Measurements from ENCODE around the gene CMPK2. TPM values are rescaled to one million over a fixed set of nuclear protein-coding genes. Genes with fewer than 3 reads are reported as not detected.
"Not testable (repeated sequence)": the region's sequence is repeated elsewhere in the genome, so short reads cannot be mapped to it uniquely, and the experiment has no call there.

The CMPK2 gene, protein sequence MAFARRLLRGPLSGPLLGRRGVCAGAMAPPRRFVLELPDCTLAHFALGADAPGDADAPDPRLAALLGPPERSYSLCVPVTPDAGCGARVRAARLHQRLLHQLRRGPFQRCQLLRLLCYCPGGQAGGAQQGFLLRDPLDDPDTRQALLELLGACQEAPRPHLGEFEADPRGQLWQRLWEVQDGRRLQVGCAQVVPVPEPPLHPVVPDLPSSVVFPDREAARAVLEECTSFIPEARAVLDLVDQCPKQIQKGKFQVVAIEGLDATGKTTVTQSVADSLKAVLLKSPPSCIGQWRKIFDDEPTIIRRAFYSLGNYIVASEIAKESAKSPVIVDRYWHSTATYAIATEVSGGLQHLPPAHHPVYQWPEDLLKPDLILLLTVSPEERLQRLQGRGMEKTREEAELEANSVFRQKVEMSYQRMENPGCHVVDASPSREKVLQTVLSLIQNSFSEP
- polyA plus RNA-seq, result 10 to 100 TPM in 1 of 3 donors, 1 to 10 TPM in 2; 5.2 to 10.9 (median 8.0) TPM

DNA sequence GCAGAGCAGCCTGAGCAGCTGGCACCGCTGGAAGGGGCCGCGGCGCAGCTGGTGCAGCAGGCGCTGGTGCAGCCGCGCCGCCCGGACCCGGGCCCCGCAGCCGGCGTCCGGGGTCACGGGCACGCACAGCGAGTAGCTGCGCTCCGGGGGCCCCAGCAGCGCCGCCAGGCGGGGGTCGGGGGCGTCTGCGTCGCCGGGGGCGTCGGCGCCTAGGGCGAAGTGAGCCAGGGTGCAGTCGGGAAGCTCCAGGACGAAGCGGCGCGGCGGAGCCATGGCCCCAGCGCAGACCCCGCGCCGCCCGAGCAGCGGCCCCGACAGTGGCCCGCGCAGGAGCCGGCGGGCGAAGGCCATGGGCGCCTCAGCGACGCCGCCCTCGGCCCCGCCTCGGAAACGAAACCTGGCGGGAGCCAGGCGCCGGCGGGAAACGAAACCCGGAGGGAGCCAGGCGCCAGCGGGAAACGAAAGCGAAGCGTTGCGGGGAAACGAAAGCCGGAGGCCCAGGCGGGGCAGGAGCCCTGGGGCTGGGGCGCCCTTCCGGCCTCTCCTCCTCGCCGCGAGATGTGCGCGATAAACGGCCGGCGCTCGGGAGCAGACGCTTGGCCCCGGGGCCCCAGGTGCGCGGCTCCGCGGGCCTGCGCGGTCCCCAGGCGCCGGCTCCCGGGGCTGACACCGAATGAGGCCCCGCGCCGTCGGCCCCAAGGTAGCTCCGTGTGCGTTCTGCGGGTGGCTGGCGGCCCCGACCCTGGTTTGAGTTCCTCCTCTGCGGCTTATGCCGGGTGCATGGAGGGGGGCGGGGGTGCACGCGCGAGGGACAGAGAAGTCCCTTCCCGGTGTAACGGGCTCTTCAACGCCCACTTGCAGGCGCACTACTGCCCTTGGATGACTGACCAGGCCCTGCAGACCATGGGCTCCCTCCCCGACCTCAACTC is at the start of gene CMPK2:
TSS of gene CMPK2 (minus strand) at position 562 of the 929 bp plus-strand sequence. CDS start at position 351, 211 bp downstream.
- Mint-ChIP-seq H3K27ac (peak within 1 kb of the TSS; percentile 75 to 93 (median 90)), H3K4me1 (peaks cover 17 to 31% of the 10 kb centered on the region in 2 donors), H3K27me3 (ENCODE audit: low read depth in 3 of 3) (peaks cover 5 to 7% (median 7%) of the 10 kb centered on the region in 3 donors), H3K9me3 (no peaks in the 10 kb centered on the region), H3K36me3 (peaks cover 12 to 24% (median 17%) of the 10 kb centered on the region in 3 donors), H3K4me3 (peak within 1 kb of the TSS; percentile 90 to 99 (median 96))
- peak; percentile 83 to 85 (median 84) for DNase-seq

DNA sequence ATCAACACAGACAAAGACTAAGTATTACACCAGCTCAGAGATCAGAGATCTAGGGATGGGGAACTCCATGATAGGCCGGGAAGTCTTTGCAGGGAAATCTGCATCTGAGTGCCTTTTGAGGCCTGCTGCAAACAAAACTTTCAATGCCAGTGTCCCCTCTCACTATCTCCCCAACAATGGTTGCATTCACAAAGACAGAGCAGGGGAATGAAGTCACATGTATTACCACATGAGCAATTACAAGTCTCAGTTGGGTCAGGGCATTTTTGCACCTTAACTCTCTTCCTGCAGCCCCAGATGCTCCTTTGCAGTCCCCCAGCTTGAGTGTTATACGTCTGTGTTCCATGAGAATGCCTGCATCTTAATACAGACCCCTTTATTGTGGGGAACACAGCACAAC is 49.7 kb upstream of the CMPK2 start:
- Mint-ChIP-seq H3K9me3 (no peaks in the 10 kb centered on the region), H3K27me3 (ENCODE audit: low read depth in 3 of 3) (peaks cover 0 to 7% (median 3%) of the 10 kb centered on the region in 3 donors), H3K36me3 (peaks cover 0 to 4% (median 4%) of the 10 kb centered on the region in 3 donors), H3K27ac (no peak overlapping the region), H3K4me1 (peaks cover 64 to 76% of the 10 kb centered on the region in 2 donors), H3K4me3 (peak overlapping the region in 3 of 5 donors; percentile 49 to 75 (median 72))
- DNase-seq, result no peak

DNA sequence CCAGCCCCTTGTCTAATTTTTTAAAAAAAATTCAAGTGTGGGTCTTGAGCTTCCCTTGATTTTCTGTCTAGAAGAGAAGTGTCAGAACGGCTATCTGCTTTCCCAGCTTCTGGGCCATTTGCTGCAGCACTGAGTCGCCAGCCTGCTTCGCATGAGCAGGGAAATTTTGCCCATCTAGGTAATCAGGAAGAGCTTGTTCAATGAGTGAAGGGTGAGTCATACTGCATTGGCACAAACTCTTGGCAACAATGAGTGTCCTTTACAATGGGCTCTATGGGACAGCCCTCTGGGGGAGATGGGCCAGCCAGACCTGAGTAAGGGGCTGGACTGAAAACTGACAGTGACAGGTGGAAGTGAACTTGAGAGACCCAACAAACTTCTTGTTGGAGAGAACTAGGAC is 49.1 kb upstream of the CMPK2 start:
- Mint-ChIP-seq H3K4me1 (peaks cover 69 to 76% of the 10 kb centered on the region in 2 donors), H3K36me3 (peaks cover 0 to 4% (median 4%) of the 10 kb centered on the region in 3 donors), H3K4me3 (no peak overlapping the region), H3K9me3 (no peaks in the 10 kb centered on the region), H3K27me3 (ENCODE audit: low read depth in 3 of 3) (peaks cover 2 to 7% (median 6%) of the 10 kb centered on the region in 3 donors), H3K27ac (peak overlapping the region in 1 of 6 donors; percentile 31)
- no peak for DNase-seq

DNA sequence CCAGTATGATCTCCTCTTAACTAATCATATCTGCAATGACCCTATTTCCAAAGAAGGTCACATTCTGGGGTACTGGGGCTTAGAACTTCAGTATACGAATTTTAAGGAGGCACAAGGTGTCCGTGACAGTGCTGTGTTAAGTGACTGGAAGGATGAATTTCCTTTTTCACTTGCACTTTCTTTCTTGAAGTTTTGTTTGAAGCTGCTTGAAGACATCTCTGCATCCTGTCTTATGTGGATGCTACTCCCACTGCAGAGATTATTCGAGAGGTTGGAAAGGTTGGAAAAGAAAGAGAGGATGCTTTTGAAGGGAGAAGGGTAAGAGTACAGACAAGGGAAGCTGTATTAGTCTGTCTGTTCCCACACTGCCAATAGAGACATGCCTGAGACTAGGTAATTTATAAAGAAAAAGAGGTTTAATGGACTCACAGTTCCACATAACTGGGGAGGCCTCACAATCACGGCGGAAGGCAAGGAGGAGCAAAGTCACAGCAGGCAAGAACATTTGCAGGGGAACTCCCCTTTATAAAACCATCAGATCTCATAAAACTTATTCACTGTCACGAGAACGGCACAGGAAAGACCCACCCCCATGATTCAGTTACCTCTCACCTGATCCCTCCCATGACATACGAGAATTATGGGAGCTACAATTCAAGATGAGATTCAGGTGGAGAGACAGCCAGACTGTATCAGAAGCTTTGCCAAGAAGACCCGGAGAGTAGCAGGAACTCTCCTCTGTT is 47.9 kb upstream of the CMPK2 start:
- no peaks in the 10 kb centered on the region for H3K9me3 Mint-ChIP-seq
- H3K4me3 Mint-ChIP-seq, result peak overlapping the region in 3 of 5 donors; percentile 2 to 16 (median 6)
- H3K4me1 Mint-ChIP-seq, result peaks cover 70 to 77% of the 10 kb centered on the region in 2 donors
- DNase-seq, result no peak
- H3K27me3 Mint-ChIP-seq (ENCODE audit: low read depth in 3 of 3), result peaks cover 2 to 4% (median 2%) of the 10 kb centered on the region in 3 donors
- peaks cover 0 to 4% (median 4%) of the 10 kb centered on the region in 3 donors for H3K36me3 Mint-ChIP-seq
- peak overlapping the region in 2 of 6 donors; percentile 33 to 46 for H3K27ac Mint-ChIP-seq

DNA sequence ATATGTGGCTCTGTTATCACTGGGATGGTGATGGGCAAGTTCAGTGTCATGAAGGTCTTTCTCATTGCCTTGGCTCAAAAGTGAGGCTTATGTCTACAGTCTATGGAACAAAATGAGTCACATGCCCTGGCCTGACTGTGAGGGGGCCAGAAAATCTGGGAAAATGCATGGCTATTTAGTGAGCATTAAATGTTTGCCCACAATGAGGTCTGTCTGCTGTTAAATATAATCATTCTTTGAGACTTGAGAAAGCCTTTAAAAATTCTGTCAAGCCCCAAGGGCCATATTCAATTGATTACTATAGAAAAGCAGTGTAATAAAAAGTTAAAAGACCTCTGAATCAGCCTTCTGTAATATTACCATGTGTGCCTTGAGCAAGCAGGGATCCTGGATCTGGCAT is 46.0 kb upstream of the CMPK2 start:
- H3K9me3 Mint-ChIP-seq, result no peaks in the 10 kb centered on the region
- H3K4me3 Mint-ChIP-seq, result peak overlapping the region; percentile 29 to 90 (median 85)
- DNase-seq, result no peak
- H3K27ac Mint-ChIP-seq, result peak overlapping the region in 5 of 6 donors; percentile 69 to 93 (median 87)
- peaks cover 84 to 93% of the 10 kb centered on the region in 2 donors for H3K4me1 Mint-ChIP-seq
- H3K27me3 Mint-ChIP-seq (ENCODE audit: low read depth in 3 of 3), result peaks cover 0 to 3% (median 2%) of the 10 kb centered on the region in 3 donors
- H3K36me3 Mint-ChIP-seq, result peaks cover 0 to 4% (median 4%) of the 10 kb centered on the region in 3 donors

DNA sequence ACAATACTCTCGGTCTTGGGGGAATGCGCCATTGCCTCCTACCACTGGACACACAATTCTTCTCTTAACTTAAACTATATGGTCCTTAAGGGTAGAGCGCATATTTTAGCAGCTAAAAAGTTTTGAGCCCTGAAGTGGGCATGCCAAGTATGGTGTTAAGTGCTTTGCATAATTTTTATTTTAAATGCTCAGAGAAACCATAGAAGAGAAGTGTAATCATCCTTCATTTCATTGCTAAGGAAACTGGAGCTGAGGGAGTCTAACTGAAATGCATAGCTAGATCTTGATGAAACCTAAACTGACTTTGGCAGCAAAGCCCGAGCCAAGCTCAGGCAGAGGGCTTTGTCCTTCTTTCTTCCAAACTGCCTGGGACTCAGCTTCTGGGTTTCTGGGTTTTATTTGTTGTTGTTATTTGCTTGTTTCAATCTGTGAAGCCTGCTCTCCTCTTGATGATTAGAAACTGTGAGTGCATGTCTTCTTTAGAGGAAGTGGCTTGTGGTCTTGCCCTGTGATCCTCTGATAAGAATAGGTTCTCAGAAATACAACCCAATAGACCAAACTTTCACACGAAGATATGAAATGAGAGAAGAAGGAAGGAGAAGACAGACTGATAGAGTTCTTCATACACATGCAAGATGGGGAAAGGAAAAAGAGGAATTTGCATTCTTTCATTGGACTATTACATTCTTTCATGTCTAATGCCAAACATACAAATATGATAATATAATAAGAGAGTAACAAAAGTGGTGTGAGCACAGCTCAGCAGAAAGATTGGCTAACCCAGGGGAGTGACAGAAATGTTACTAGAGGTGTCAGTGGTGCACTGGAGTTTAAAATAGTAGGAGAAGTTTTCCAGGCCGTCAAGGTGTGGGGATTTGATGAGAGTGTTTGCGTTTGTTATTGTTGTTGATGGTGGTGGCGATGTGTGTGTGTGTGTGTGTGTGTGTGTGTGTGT is 44.0 kb upstream of the CMPK2 start:
- H3K27me3 Mint-ChIP-seq (ENCODE audit: low read depth in 3 of 3), result peaks cover 0 to 2% (median 2%) of the 10 kb centered on the region in 3 donors
- peaks cover 0 to 4% (median 4%) of the 10 kb centered on the region in 3 donors for H3K36me3 Mint-ChIP-seq
- peak; percentile 67 to 74 (median 70) for DNase-seq
- H3K4me3 Mint-ChIP-seq, result peak overlapping the region; percentile 72 to 90 (median 85)
- H3K4me1 Mint-ChIP-seq, result peaks cover 80 to 86% of the 10 kb centered on the region in 2 donors
- H3K27ac Mint-ChIP-seq, result peak overlapping the region; percentile 82 to 96 (median 92)
- no peaks in the 10 kb centered on the region for H3K9me3 Mint-ChIP-seq

DNA sequence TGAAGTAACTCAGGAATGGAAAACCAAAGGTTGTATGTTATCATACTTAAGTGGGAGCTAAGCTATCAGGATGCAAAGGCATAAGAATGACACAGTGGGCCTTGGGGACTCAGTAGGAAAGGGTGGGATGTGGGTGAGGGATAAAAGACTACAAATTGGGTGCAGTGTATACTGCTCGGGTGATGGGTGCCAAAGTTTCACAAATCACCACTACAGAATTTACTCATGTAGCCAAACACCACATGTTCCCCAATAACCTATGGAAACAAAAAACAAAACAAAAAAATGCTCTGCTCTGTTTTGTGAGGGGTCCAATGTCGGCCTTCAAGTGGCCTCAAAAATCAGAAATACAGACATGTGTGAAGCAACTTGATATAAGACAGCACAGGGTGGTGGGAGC is 42.6 kb upstream of the CMPK2 start:
- Mint-ChIP-seq H3K4me1 (peaks cover 71 to 80% of the 10 kb centered on the region in 2 donors), H3K4me3 (peak overlapping the region; percentile 23 to 90 (median 79)), H3K9me3 (peaks cover 0 to 3% (median under 1%) of the 10 kb centered on the region in 6 donors), H3K27ac (peak overlapping the region; percentile 13 to 96 (median 92)), H3K36me3 (peaks cover 3 to 4% (median 4%) of the 10 kb centered on the region in 3 donors), H3K27me3 (ENCODE audit: low read depth in 3 of 3) (peaks cover 0 to 2% (median 2%) of the 10 kb centered on the region in 3 donors)
- DNase-seq, result no peak

DNA sequence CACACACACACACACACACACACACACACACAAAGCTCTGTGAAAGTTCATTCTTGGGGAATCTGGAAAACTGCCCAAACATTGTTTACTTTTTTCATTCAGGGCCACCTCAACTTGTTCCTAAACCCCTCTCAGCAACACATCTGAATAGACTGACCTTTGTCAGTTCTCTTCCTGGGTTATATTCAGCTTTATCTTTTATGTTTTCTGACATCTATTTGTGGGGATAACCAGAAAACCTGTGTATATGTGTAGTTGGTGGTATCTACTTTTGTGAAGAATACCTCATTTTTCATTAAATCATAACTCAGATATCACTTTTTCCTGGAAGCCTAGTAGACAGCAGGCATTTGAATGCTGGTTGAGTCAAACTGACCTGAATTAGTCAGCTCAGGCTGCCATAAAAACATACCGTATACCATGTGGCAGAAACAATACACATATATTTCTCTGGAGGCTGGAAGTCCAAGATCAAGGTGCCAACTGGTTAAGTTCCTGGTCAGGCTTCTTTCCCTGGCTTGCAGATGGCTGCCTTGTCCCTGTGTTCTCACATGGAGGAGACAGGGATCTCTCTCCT is 40.5 kb upstream of the CMPK2 start:
- Mint-ChIP-seq H3K4me3 (no peak overlapping the region), H3K4me1 (peaks cover 56 to 80% of the 10 kb centered on the region in 2 donors), H3K9me3 (peaks cover 0 to 17% (median 3%) of the 10 kb centered on the region in 6 donors), H3K27me3 (ENCODE audit: low read depth in 3 of 3) (peaks cover 0 to 6% (median 2%) of the 10 kb centered on the region in 3 donors), H3K27ac (peak overlapping the region in 2 of 6 donors; percentile 8 to 42), H3K36me3 (peaks cover 11 to 25% (median 13%) of the 10 kb centered on the region in 3 donors)
- DNase-seq, result no peak

DNA sequence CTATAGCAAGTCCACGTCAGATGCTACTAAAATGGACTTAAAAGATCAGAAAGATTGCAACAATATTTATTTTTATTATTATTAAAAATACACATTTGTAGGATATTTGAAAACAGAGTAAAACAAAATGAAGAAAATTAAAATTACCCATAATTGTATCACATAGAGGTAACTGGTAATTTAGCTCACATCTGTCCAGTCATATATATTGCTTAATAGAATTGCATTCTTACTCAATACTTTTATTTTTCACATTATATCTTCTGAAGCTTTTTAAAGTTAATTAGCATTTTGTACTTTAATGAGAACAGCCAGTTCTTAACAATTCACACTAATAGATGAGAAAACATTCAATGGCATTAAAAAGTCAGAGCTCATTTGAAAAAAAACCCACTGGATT is 40.0 kb upstream of the CMPK2 start:
- Mint-ChIP-seq H3K4me3 (no peak overlapping the region), H3K27me3 (ENCODE audit: low read depth in 3 of 3) (peaks cover 0 to 9% (median 2%) of the 10 kb centered on the region in 3 donors), H3K36me3 (peaks cover 11 to 30% (median 13%) of the 10 kb centered on the region in 3 donors), H3K27ac (no peak overlapping the region), H3K4me1 (peaks cover 50 to 74% of the 10 kb centered on the region in 2 donors), H3K9me3 (peaks cover 0 to 17% (median 3%) of the 10 kb centered on the region in 6 donors)
- no peak for DNase-seq

DNA sequence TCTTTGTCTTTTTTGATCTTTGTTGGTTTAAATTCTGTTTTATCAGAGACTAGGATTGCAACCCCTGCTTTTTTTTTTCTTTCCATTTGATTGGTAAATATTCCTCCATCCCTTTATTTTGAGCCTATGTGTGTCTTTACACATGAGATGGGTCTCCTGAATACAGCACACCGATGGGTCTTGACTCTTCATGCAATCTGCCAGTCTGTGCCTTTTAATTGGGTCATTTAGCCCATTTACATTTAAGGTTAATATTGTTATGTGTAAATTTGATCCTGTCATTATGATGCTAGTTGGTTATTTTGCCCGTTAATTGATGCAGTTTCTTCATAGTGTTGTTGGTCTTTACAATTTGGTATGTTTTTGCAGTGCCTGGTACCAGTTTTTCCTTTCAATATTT is 36.9 kb upstream of the CMPK2 start:
- Mint-ChIP-seq H3K9me3 (peaks cover 0 to 17% (median 3%) of the 10 kb centered on the region in 6 donors), H3K4me1 (peaks cover 20 to 43% of the 10 kb centered on the region in 2 donors), H3K36me3 (peaks cover 11 to 33% (median 13%) of the 10 kb centered on the region in 3 donors)
- H3K27me3 Mint-ChIP-seq (ENCODE audit: low read depth in 3 of 3); H3K4me3 Mint-ChIP-seq; DNase-seq; H3K27ac Mint-ChIP-seq: not testable (repeated sequence)

DNA sequence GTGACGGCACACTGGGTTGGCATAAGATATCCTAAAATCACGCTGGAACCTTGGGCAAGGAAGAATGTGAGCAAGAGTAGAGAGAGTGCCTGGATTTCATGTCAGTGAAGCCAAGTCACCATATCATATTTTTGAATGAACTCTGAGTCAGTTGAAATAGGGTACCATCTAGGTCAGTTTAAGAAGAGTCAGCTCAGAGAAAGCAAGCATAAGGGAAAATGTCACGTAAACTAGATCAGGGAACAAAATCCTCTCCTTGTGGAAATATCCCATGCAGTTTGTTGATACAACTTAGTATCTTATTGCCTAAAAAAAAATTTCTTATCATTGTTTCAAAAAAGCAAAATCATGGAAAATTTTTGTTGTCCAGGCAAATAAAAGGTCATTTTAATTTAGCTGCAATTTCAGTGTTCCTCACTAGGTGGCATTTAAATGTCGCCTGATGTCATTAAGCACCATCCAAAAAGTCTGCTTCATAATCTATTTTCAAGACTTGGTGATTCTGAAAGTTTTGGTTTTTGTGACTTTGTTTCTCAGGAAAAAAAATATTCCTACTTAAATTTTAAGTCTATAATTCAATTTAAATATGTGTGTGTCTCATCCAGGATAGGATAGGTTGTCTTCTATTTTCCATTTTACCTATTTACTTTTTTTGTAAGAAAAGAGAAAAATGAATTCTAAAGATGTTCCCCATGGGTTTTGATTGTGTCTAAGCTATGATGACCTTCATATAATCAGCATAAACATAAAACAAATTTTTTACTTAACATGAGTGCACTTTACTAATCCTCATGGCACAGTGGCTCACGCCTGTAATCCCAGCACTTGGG is 31.4 kb upstream of the CMPK2 start:
- peaks cover 0 to 57% (median 33%) of the 10 kb centered on the region in 3 donors for H3K36me3 Mint-ChIP-seq
- H3K27me3 Mint-ChIP-seq (ENCODE audit: low read depth in 3 of 3), result peaks cover 0 to 6% (median 1%) of the 10 kb centered on the region in 3 donors
- H3K4me1 Mint-ChIP-seq, result peaks cover 3 to 9% of the 10 kb centered on the region in 2 donors
- H3K9me3 Mint-ChIP-seq, result peaks cover 0 to 5% (median 0%) of the 10 kb centered on the region in 6 donors
- no peak overlapping the region for H3K4me3 Mint-ChIP-seq
- DNase-seq, result peak in 2 of 3 donors; percentile 41 to 47
- no peak overlapping the region for H3K27ac Mint-ChIP-seq
